ENCODE results near the gene MYRIP.

GRCh38 chr3:39965997-39966396, 156.6 kb downstream of the MYRIP start:
- TF ChIP-seq, protein P1, sequence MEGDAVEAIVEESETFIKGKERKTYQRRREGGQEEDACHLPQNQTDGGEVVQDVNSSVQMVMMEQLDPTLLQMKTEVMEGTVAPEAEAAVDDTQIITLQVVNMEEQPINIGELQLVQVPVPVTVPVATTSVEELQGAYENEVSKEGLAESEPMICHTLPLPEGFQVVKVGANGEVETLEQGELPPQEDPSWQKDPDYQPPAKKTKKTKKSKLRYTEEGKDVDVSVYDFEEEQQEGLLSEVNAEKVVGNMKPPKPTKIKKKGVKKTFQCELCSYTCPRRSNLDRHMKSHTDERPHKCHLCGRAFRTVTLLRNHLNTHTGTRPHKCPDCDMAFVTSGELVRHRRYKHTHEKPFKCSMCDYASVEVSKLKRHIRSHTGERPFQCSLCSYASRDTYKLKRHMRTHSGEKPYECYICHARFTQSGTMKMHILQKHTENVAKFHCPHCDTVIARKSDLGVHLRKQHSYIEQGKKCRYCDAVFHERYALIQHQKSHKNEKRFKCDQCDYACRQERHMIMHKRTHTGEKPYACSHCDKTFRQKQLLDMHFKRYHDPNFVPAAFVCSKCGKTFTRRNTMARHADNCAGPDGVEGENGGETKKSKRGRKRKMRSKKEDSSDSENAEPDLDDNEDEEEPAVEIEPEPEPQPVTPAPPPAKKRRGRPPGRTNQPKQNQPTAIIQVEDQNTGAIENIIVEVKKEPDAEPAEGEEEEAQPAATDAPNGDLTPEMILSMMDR (IDR thresholded peaks at IDR 0.05) = no peak
- no peak for TF ChIP-seq POLR2A (IDR thresholded peaks at IDR 0.05)

Data from adrenal gland (tissue), 5 donors.